LNCAP (cell line): ENCODE measurements around the gene PER2.

Source experiments
- TF ChIP-seq, protein P1 (sequence below): fragments of 450-650 bp; IDR thresholded peaks from 2 replicates; pipeline ENCODE4 v1.5.1; 2017; ENCODE audit warnings: mild to moderate bottlenecking

PER2 gene

DNA sequence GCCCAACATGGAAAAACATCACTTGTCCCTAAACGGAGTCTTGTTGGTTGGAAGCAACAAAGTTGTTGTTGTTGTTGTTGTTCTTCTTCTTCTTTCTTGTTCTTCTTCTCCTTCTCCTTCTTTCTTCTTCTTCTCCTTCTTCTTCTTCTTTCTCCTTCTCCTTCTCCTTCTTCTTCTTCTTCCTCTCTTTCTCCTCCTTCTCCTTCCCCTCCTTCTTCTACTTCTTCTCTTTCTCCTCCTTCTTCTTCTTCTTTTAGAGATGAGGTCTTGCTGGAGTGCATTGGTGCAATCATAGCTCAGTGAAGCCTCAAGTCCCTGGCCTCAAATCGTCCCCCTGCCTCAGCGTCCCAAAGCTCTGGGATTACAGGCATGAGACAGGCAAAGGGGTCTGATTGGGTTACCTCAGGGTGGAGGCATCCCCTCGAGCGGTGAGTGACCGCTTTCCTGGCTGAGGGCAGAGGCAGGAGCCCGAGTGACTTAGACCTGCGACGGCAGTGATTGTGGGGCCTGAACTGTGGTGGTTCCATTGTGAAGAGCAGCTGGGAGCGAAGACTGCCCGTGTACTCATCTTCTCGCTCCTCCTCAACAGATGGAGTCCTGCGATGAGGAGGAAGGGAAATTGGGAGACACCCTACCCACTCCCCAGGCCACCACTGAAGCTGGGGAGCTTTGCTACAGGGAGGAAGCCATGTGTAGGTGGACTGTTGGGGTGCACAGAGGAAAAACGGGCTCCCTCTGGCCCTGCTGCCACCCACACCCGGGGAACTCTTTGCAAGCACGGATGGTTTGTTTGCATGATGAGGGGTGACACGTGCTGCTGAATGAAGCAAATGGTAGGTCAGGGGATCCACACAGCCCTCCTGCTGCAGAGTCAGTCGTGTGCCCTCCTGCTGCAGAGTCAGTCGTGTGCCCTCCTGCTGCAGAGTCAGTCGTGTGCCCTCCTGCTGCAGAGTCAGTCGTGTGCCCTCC lies 7.0 kb upstream of the PER2 start:
- TF ChIP-seq, protein P1, sequence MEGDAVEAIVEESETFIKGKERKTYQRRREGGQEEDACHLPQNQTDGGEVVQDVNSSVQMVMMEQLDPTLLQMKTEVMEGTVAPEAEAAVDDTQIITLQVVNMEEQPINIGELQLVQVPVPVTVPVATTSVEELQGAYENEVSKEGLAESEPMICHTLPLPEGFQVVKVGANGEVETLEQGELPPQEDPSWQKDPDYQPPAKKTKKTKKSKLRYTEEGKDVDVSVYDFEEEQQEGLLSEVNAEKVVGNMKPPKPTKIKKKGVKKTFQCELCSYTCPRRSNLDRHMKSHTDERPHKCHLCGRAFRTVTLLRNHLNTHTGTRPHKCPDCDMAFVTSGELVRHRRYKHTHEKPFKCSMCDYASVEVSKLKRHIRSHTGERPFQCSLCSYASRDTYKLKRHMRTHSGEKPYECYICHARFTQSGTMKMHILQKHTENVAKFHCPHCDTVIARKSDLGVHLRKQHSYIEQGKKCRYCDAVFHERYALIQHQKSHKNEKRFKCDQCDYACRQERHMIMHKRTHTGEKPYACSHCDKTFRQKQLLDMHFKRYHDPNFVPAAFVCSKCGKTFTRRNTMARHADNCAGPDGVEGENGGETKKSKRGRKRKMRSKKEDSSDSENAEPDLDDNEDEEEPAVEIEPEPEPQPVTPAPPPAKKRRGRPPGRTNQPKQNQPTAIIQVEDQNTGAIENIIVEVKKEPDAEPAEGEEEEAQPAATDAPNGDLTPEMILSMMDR: no peak

DNA sequence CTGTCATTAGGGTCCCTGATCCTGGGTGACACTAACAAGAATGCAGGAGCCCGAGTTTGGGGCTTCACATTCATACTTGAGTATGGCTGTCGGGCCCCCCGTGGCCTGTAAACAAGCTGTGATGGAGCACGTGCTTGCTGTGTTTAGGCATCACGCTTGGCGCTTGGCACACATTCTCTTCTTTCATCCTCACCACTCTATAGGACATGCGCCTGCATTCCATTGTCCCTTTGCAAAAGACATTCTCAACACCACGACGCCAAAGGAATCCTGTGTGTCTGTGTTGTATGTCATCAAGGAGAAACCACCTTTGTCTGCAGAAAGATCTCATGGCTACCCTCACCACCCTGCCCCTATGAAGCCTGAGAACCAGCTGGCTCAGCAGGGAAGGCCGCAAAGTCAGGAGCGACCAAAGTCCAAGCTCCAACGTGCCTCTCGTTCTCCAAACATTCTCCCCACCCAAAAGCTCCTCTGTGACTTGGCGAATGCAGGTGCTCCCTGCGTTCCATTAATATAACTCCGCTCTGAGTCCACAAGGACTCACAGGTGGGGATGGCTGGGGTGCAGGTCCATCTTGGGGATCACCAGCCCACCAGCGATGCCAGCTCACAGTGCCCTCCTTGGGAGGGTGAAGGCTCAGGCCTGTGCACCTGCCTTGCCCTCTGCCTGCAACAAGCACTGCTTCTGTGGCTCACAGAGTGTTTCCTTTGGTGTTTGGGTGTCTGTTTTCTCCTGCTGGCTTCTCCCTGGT lies 6.2 kb upstream of the PER2 start:
- TF ChIP-seq, protein P1: no peak

DNA sequence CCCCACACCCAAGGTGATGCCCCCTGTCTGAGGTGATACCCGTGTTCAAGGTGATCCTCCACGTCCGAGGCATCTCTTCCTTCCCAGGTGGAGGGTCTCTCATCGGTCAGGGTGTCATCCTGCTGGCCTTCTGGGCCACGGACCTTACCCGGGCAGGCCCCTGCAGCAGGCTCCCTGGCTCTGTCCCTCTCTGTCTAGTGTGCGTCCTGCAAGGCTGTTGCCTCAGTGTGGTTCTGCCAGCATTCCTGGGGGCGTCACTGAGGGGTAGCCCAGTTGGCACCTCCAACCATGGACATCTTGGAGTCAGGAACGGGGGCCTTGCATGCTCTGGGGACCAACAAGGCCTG lies 5.6 kb upstream of the PER2 start:
- TF ChIP-seq, protein P1: no peak

DNA sequence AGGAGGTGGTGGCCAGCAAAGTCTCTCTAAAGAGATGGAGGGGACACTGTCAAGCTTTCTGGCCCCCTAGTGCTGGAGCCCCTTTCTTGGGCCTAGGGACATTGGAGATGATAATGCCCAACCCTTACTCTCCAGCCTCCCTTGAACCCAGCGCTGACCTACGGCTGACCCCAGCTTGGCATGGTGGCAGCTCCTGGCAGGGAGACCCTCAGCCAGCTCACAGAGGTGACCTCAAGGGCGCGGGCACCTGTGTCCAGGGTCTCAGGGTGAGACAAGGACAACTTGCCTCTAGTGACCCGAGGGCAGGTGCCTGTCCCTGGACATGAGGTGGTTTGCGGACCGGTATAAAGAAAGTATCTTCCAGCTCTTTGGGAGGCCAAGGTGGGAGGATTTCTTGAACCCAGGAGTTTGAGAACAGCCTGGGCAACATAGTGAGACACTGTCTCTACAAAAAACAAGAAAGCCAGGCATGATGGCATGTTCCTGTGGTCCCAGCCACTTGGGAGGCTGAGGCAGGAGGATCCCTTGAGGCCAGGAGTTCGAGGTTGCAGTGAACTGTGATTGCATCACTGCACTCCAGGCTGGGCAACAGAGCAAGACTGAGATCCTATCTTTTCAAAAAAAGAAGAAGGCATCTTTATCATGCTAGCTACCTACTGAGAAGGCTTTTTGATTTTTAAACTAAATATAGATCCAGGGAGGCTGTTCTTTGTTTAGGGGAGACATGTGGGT lies 3.3 kb upstream of the PER2 start:
- TF ChIP-seq, protein P1: no peak

DNA sequence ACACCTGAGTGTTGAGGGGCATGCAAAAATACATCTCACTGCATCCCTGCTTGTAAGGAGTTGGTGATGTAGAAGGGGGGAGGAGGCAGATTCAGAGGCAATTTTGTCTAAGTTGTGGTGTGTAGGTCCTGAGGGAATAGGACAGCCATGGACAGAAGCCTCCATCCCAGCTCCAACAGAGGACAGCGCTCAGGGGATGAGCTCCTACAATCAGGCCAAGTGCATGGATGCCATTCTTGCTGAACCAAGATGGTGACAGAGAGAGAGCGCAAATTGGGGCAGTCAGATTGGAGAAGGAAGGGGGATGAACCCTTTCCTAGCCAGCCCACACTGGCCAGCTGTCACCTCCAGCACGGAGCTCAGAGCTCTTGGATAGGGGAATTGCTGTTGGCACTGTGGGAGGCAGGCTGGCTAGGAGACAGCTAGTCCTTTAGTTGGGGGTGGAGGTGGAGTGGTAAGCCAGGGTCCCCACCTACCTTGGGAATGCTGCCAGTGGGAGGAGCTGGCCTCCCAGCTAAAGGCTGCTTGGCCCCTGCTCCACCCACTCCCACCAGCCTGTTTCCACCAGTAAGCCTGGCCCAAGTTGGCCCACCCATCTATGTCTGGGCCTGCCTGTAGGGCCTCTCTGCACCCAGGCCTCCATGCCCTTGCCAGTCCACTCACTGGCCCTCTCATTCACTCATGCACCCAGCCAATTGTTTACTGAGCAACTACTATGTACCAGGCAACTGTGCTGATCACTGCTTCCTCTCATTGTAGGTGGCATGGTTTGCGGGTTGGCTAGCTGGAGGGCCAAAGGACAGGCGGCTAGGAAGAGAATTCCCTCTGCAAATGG lies 2.5 kb upstream of the PER2 start:
- TF ChIP-seq, protein P1: no peak

DNA sequence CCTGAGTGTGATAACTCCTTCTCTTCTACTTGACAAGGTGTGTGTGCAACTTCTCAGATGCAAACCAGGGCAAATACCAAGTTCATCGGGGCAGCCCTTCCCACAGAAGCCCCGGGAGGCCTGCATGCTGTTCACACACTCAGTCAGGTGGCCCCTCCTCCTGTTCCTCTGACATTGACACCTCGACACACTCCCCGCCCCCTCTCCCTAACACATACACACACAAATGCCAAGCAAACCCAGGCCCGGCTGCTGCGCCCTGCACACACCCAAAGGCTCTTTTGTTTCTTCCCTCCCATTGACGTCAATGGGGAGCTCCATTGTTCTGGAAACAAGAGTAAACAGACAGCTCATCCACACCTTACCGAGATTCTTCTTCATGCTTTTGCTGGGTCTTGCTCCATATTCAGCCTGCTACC lies 1.7 kb upstream of the PER2 start:
- TF ChIP-seq, protein P1: no peak
